Uterus (tissue), 4 donors: Measurements from ENCODE around the gene AMBRA1. TPM values are rescaled to one million over a fixed set of nuclear protein-coding genes. Genes with fewer than 3 reads are reported as not detected.
A peak's percentile ranks its signal among the peaks of the same experiment; 100 is the strongest.

Experiments used
- DNase-seq, 2 donors: peaks; one replicate each; pipeline ENCODE4 v3.0.0-alpha.2; 2019 to 2020
- H3K27ac ChIP-seq, 2 donors: fragments of 200-600 bp; sonication (generic); 1 replicate in 1 of 2; 2 replicates in 1 of 2; pipeline ENCODE4 v1.5.1; 2016 to 2018
- H3K27me3 ChIP-seq, 2 donors: fragments of 200-600 bp; sonication (generic); one replicate each; pipeline ENCODE4 v1.5.1; 2018 to 2019; ENCODE audit warnings: control low read depth in 1 of 2
- H3K36me3 ChIP-seq, 2 donors: fragments of 200-600 bp; sonication (generic); one replicate each; pipeline ENCODE4 v1.5.1; 2019; ENCODE audit warnings: control low read depth in 1 of 2
- H3K4me1 ChIP-seq, 2 donors: fragments of 200-600 bp; sonication (generic); one replicate each; pipeline ENCODE4 v1.5.1; 2018 to 2019; ENCODE audit warnings: control low read depth in 1 of 2
- H3K4me3 ChIP-seq, 2 donors: fragments of 200-600 bp; sonication (generic); 1 replicate in 1 of 2; 2 replicates in 1 of 2; pipeline ENCODE4 v1.5.1; 2018 to 2019; ENCODE audit warnings: mild to moderate bottlenecking in 1 of 2
- H3K9me3 ChIP-seq, 2 donors: fragments of 200-600 bp; sonication (generic); one replicate each; pipeline ENCODE4 v1.5.1; 2019; ENCODE audit warnings: control low read depth in 1 of 2
- CTCF ChIP-seq, 4 experiments: fragments of 200-600 bp in 2 of 4; fragments of 450-650 bp in 2 of 4; sonication (generic) in 2 of 4; IDR thresholded peaks; one replicate each; pipeline ENCODE4 v1.5.1; 2016 to 2019; ENCODE audit warnings: antibody characterized with exemption in 4 of 4, mild to moderate bottlenecking in 2 of 4, moderate library complexity in 1 of 4
- POLR2A ChIP-seq, 2 donors: fragments of 450-650 bp; IDR thresholded peaks; one replicate each; pipeline ENCODE4 v1.6.1; 2016; ENCODE audit warnings: antibody characterized with exemption in 2 of 2, mild to moderate bottlenecking in 1 of 2, moderate library complexity in 1 of 2
- intact Hi-C: fragments of 100-400 bp; cut with DNase I; formaldehyde crosslinking; loops from one replicate; pipeline ENCODE4 v1.15.1; 2023; ENCODE audit warnings: low total_unique reads
- total RNA-seq, 4 donors: library from RNA; depleted of rRNA in 3 of 4; stranded (reverse); fragments of >200 nt in 3 of 4; gene quantifications; one replicate each; pipeline versions ENCODE4 v1.1.0 to v1.2.4, GENCODE V29; 2014 to 2023
- donor health status: DM: yes; HTN: yes; CAD: no.

AMBRA1 gene
- total RNA-seq, 4 donors from 2014 or later, result 22.6 to 55.3 (median 41.4) TPM

GRCh38 chr11:46541593-46542371 is 52.0 kb downstream of the AMBRA1 start:
- H3K27ac ChIP-seq, result no peak overlapping the region
- no peaks in the 10 kb centered on the region for H3K27me3 ChIP-seq
- intact Hi-C loops, result no loop called here
- H3K36me3 ChIP-seq, result no peaks in the 10 kb centered on the region
- no peak for DNase-seq
- H3K4me1 ChIP-seq, result no peaks in the 10 kb centered on the region
- no peak for TF ChIP-seq POLR2A (IDR thresholded peaks at IDR 0.05)
- no peak for TF ChIP-seq CTCF (IDR thresholded peaks at IDR 0.05)
- H3K9me3 ChIP-seq, result no peaks in the 10 kb centered on the region
- H3K4me3 ChIP-seq, result no peak overlapping the region

- no peak for TF ChIP-seq CTCF (IDR thresholded peaks at IDR 0.05)
- no peak for TF ChIP-seq POLR2A (IDR thresholded peaks at IDR 0.05)
- intact Hi-C loops, result no loop called here
- Histone ChIP-seq H3K9me3 (no peaks in the 10 kb centered on the region), H3K36me3 (no peaks in the 10 kb centered on the region), H3K4me1 (peaks cover 0 to 2% of the 10 kb centered on the region in 2 donors), H3K27ac (no peak overlapping the region), H3K27me3 (no peaks in the 10 kb centered on the region), H3K4me3 (no peak overlapping the region)
- no peak for DNase-seq
Measured at GRCh38 chr11:46540807-46541206, 53.0 kb downstream of the AMBRA1 start.

GRCh38 chr11:46537537-46538295 is 56.1 kb downstream of the AMBRA1 start:
- TF ChIP-seq CTCF (IDR thresholded peaks at IDR 0.05) (peak; percentile 79 to 86 (median 82)), POLR2A (IDR thresholded peaks at IDR 0.05) (no peak)
- Histone ChIP-seq H3K9me3 (no peaks in the 10 kb centered on the region), H3K4me1 (peaks cover 0 to 5% of the 10 kb centered on the region in 2 donors), H3K27me3 (no peaks in the 10 kb centered on the region), H3K36me3 (no peaks in the 10 kb centered on the region), H3K4me3 (no peak overlapping the region), H3K27ac (no peak overlapping the region)
- peak; percentile 54 to 62 for DNase-seq
- intact Hi-C loops, result no loop called here

GRCh38 chr11:46537121-46537520 is 56.7 kb downstream of the AMBRA1 start:
- no peaks in the 10 kb centered on the region for H3K9me3 ChIP-seq
- no peaks in the 10 kb centered on the region for H3K27me3 ChIP-seq
- TF ChIP-seq POLR2A (IDR thresholded peaks at IDR 0.05) (no peak), CTCF (IDR thresholded peaks at IDR 0.05) (no peak)
- intact Hi-C loops, result no loop called here
- H3K27ac ChIP-seq, result no peak overlapping the region
- peaks cover 0 to 5% of the 10 kb centered on the region in 2 donors for H3K4me1 ChIP-seq
- no peak for DNase-seq
- H3K4me3 ChIP-seq, result no peak overlapping the region
- H3K36me3 ChIP-seq, result no peaks in the 10 kb centered on the region

DNA sequence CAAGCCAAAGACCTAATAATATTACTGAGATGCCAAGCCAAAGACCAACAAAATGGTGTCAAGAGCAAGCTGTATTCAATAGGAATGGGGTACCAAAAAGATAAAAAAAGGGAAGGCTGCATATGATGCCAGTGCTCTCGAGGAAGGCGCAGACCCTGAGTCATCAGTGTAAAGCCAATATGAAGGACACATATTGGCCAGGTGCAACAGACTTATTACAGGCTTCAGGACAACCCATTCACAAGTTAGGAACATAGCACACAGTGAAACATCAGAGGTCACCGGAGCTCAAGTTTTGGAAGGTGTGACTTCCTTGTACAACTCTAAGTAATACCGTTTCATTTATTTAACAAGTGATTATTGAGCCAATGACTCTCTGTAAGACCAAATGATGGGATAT is 58.1 kb downstream of the AMBRA1 start:
- Histone ChIP-seq H3K4me1 (peaks cover 0 to 5% of the 10 kb centered on the region in 2 donors), H3K9me3 (no peaks in the 10 kb centered on the region), H3K27ac (no peak overlapping the region), H3K36me3 (no peaks in the 10 kb centered on the region), H3K4me3 (no peak overlapping the region), H3K27me3 (no peaks in the 10 kb centered on the region)
- no peak for DNase-seq
- intact Hi-C loops, result no loop called here
- TF ChIP-seq POLR2A (IDR thresholded peaks at IDR 0.05) (no peak), CTCF (IDR thresholded peaks at IDR 0.05) (no peak)
